Stimulated activated CD4-positive, alpha-beta T cell treated with anti-CD3 and anti-CD28 coated beads, Interleukin-2, amount 100 ng/mL, for 4 hours (primary cell): ENCODE results near the gene HEPACAM2.

Experiments used
- DNase-seq: peaks from one replicate; pipeline ENCODE4 v3.0.0-alpha.2; 2020; ENCODE audit warnings: low read depth

HEPACAM2 gene

DNA sequence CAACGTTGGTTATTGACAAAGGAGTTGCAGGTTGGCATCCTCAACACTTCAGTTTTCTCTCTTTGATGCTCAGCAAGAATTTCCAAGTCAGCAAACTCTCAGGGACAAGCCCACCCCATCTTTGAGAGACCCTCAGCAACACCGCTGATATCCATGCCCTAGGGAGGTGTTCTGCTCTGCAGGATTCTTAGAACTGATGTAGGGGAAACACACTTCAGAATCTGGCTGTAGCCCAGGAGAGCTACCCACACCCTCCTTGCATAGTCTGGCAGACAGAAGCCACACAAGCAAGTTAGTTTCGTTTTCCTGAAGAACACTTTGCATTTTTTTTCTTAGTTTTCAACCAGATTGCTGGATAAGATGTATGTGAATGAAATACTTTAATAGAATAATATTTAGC, 78.9 kb downstream of the HEPACAM2 start:
- DNase-seq = peak; percentile 22

DNA sequence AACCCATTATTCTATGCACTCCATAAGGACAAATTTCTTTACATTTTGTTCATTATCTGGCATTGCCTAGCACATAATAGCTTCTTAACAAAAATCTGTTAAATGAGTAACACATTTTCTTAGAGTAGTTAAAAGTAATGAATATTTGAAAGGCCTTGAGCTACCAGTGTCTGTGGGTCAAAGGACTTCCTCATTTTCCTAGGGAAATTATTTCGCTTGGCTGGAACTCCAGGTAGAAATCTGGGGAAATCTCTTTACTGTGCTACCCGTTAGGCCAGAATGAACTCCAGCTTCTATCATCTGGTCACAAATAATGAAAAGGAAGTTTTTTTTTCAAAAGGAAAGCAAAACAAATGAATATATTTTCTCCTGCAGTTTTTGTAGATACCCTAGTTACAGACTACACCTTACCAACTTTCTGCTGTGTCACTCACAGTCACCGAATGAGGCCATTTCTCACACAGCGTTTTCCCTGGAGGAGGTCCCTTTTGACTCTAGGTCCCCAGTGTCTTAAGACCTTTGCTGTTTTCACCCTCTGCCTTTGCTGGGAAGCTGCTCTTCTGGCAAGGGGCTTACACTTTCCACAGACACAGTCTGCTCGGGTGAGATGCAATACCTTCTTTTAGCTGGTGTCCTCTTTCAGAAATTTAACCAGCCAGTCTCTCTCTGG, 79.7 kb downstream of the HEPACAM2 start:
- DNase-seq = no peak

DNA sequence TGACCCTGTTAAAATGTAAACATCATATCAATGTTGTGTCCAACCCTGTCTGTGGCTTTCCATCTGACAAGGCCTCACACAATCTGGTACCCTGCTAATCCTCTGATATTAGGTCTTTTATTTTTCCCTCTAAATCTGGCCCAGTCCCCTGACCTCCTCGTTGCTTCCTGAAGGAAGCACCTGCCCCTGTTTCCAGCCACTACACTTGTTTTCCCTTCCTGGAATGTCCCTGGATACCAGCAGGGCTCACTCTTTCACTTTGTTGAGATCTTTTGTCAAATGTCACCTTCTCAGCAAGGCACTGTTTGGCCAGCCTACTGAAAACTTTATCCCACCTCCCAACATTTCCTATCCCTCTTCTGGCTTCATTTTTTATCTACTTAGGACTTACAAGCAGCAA, 80.2 kb downstream of the HEPACAM2 start:
- DNase-seq = no peak

DNA sequence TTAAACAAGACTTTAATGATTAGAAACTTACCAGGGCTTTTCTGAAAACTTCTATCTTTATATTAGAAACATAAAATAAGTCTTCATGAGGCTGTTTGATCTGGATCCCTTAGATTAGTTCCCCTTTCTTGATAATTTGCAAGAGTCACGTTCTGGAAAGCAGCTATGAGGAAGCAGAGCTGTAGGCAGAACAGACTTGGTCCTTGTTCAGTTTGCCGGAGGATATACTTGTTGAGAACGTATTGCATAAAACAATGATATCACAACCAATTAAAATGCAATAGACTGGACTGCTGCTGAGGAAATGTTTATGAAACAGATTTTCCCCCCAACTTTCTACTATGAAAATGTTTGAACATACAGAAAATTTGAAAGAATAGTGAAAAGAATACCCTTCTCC, 80.9 kb downstream of the HEPACAM2 start:
- no peak for DNase-seq

DNA sequence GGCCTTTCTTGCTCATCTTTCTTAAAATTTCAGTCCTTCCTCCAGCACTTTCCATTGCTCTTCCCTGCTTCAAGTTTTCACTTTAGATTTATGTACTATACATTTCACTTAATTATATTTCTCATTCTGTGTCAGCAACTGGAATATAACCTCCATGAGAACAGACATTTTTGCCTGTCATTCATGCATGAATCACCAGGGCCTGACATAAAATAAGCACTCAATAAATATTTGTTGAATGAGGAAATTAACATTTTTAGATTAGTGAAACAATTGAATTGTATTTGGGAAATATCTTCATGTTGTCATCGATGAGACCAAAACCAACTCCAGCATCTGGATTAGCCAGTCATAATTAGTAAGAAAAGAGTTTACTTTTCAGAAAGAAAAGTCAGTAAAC, 84.1 kb downstream of the HEPACAM2 start:
- no peak for DNase-seq

DNA sequence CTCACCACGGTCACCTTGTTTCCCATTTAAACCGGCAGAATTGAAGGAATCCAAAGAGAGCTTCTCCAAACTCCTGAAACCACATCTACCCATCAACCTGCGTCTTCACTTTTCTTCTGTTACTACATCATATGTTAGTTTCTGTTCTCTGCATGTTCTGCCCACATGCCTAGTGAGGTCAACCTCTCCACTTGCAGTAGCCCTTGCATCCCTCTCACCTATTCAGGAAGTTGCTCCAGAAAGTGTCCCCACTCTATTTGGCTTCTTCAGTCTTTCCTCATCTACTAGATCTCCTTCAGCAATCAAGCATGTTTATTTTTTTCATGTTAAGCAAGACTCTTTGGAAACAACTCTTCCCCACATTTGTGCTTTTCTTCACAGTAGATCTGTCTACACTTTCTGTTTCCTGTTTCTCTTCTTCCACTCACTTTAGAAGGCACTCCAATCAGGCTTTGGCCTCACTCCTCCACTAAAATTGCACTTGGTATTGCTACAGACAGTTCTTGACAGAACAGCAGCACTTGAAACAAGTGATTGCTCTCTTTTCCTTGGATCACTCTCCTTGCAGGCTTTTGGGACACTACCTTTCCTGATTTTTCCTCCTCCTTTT, 85.6 kb downstream of the HEPACAM2 start:
- DNase-seq = no peak

DNA sequence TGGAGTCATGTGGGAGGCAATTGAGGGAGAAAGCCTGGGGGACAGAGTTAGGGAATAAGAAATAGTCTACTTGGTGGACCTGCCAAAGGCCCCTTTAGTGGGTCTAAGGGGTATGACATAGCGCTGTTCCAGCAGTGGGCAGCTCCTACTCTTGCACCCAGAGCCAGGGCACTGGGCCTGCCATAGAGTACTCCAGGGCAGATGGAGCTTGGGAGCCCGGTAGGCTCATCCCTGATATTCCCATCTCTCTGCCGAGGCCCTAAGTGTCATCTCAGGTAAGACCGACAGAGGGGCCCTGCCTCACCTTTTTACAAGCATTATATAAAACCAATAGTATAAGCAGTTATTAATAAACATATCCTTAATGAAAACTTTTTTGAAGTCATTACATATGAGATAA, 87.7 kb downstream of the HEPACAM2 start:
- no peak for DNase-seq
